ENCODE measurements around the gene CHI3L1.

Gene CHI3L1

GRCh38 chr1:203153051-203153988 lies 33.2 kb downstream of the CHI3L1 start:
- no peak for DNase-seq (ENCODE audit: extremely low read depth in 1 of 2, low read depth in 1 of 2)

- no peak for DNase-seq (ENCODE audit: extremely low read depth in 1 of 2, low read depth in 1 of 2)
These were observed 34.1 kb downstream of the CHI3L1 start for GRCh38 chr1:203152158-203153034.

GRCh38 chr1:203151362-203152157 lies 34.9 kb downstream of the CHI3L1 start:
- no peak for DNase-seq (ENCODE audit: extremely low read depth in 1 of 2, low read depth in 1 of 2)

- no peak for DNase-seq (ENCODE audit: extremely low read depth in 1 of 2, low read depth in 1 of 2)
These were observed 35.8 kb downstream of the CHI3L1 start for GRCh38 chr1:203150511-203151297.

GRCh38 chr1:203149188-203149840 lies 37.2 kb downstream of the CHI3L1 start:
- DNase-seq (ENCODE audit: extremely low read depth in 1 of 2, low read depth in 1 of 2) = no peak

- no peak for DNase-seq (ENCODE audit: extremely low read depth in 1 of 2, low read depth in 1 of 2)
These were observed 37.9 kb downstream of the CHI3L1 start for GRCh38 chr1:203148579-203148978.

- DNase-seq (ENCODE audit: extremely low read depth in 1 of 2, low read depth in 1 of 2) = no peak
These were observed 38.4 kb downstream of the CHI3L1 start for GRCh38 chr1:203148127-203148526.

- DNase-seq (ENCODE audit: extremely low read depth in 1 of 2, low read depth in 1 of 2) = no peak
These were observed 39.1 kb downstream of the CHI3L1 start for GRCh38 chr1:203147376-203147775.

- DNase-seq (ENCODE audit: extremely low read depth in 1 of 2, low read depth in 1 of 2) = no peak
These were observed 40.0 kb downstream of the CHI3L1 start for GRCh38 chr1:203146537-203146936.

- DNase-seq (ENCODE audit: extremely low read depth in 1 of 2, low read depth in 1 of 2) = no peak
These were observed 40.5 kb downstream of the CHI3L1 start for GRCh38 chr1:203146042-203146369.

GRCh38 chr1:203145321-203146041 lies 41.0 kb downstream of the CHI3L1 start:
- DNase-seq (ENCODE audit: extremely low read depth in 1 of 2, low read depth in 1 of 2) = no peak

GRCh38 chr1:203144661-203145060 lies 41.8 kb downstream of the CHI3L1 start:
- DNase-seq (ENCODE audit: extremely low read depth in 1 of 2, low read depth in 1 of 2) = no peak

GRCh38 chr1:203143641-203144040 lies 42.9 kb downstream of the CHI3L1 start:
- DNase-seq (ENCODE audit: extremely low read depth in 1 of 2, low read depth in 1 of 2) = no peak

- no peak for DNase-seq (ENCODE audit: extremely low read depth in 1 of 2, low read depth in 1 of 2)
These were observed 43.7 kb downstream of the CHI3L1 start for GRCh38 chr1:203142684-203143408.

- no peak for DNase-seq (ENCODE audit: extremely low read depth in 1 of 2, low read depth in 1 of 2)
These were observed 44.4 kb downstream of the CHI3L1 start for GRCh38 chr1:203142124-203142523.

- DNase-seq (ENCODE audit: extremely low read depth in 1 of 2, low read depth in 1 of 2) = no peak
These were observed 45.6 kb downstream of the CHI3L1 start for GRCh38 chr1:203140743-203141520.

GRCh38 chr1:203139976-203140475 lies 46.5 kb downstream of the CHI3L1 start:
- DNase-seq (ENCODE audit: extremely low read depth in 1 of 2, low read depth in 1 of 2) = no peak
